Frontal cortex (tissue), 4 donors: ENCODE data around the gene CYFIP2. TPM values are rescaled to one million over a fixed set of nuclear protein-coding genes. Genes with fewer than 3 reads are reported as not detected.
A peak's percentile ranks its signal among the peaks of the same experiment; 100 is the strongest.
"Not testable (repeated sequence)": the region's sequence is repeated elsewhere in the genome, so short reads cannot be mapped to it uniquely, and the experiment has no call there.

Experiments
- DNase-seq, 2 donors: peaks; one replicate each; pipeline ENCODE4 v3.0.0; 2012; ENCODE audit warnings: low spot score in 2 of 2
- FAIRE-seq: peaks from 2 replicates; lab custom pipeline; 2012; peaks lifted over from hg19 to GRCh38; lab: Jason Lieb, UNC
- total RNA-seq: library from RNA; depleted of rRNA; stranded (reverse); fragments of >200 nt; gene quantifications from one replicate; pipeline ENCODE4 v1.2.3, GENCODE V29; 2014
- donor health status: control.
- donor health status: control.
- donor health status: control.

Gene CYFIP2
- 71.7 TPM for total RNA-seq

GRCh38 chr5:157265714-157266285 is at the start of gene CYFIP2:
CYFIP2 (plus strand) TSS chr5:157266123; CDS start chr5:157285362, 19,239 bp downstream.
- no peak for FAIRE-seq
- DNase-seq: peak; percentile 81 to 82

DNA sequence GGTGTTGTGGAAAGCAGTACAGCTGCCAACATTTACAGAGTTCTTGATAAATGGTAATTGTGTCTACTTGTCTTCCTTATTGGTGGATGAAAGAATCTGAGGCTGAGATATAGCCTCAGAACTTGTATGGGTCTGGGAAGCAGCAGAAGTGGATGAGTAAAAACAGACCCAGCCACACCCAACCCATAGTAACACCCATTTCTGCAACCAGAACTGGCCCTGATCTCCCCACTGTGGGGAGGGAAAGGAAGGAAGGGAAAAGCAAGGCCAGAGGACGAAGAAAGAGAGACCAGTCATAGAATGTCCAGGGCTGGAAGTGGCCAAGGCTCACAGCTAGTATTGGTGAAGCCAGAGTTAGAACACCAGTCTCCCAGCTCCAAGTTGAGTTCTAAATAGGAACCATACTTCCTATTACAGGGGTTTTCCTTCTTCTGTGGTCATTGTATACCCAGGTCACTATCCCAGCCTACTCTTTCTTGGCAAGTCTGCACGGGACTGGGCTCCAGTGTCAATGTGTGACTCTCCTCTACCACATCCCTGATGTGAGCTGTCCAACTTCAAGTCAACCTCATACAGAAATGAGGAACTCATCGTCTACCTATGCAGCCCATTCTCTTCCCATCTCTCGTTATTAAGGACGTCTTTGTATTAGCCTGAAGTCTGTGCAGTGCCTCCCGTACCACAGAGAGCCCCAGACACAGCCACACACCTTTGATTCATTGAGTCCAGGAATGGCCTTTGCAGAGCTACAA is 49.4 kb upstream of the CYFIP2 start:
- FAIRE-seq (no peak), DNase-seq (no peak)

GRCh38 chr5:157217289-157218024 is 48.5 kb upstream of the CYFIP2 start:
- FAIRE-seq (no peak), DNase-seq (no peak)

DNA sequence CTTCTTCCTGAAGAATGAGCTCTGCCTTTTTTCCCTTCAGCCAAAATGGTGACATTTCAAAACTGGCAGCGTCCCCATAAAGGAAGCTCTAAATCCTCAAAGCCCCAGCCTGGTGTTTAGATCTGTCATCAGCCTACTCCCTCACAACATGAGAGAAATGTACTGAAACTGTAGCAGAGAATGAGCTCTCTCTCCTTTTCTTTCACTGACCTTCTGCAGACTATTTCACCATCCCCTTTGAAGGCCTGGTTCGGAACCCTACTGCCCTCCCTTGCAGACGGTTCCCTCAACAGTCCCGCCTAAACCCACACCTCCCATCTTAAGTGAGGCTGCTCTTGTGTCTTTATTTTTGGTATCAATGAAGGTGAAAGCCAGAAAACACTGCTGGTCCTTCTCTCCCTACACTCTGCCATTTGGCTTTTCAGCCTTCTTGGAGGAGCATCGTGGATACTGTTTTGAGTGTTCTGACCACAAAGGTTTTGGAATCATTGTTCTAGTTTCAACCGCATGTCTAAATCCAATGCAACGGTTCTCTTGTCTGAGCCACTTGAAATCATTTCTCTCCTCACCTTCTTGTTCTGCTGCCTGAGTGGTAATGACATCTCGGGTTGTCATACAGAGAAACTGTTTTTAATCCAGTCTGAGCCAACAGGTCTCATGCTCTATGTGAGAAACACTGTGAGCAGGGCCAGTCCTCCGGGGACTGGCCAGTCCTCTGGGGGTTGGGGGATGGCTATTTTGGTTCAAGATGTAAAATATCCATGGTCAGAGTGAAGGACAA is 46.2 kb upstream of the CYFIP2 start:
- DNase-seq: no peak
- FAIRE-seq: no peak

DNA sequence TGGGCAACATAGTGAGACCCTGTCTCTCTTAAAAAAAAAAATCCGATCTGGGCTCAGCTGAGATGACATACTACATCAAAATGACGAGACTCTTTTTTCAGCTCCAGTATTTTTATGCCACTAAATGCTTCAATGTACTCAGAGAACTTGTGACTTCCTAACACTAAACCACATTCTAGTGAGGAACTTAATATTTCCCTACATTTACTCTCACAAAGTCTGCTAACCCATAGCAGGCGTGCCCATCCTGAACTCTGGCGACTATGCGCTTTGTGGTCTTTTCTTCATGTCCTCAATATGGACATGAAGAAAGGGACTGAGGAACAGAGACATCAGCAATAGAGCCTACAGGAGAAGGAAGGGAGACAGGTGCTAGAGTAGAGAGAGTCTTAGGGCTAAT is 44.0 kb upstream of the CYFIP2 start:
- DNase-seq (no peak), FAIRE-seq (no peak)

GRCh38 chr5:157222506-157223230 is 43.3 kb upstream of the CYFIP2 start:
- no peak for DNase-seq
- no peak for FAIRE-seq

GRCh38 chr5:157225469-157226422 is 40.2 kb upstream of the CYFIP2 start:
- FAIRE-seq: no peak
- no peak for DNase-seq

DNA sequence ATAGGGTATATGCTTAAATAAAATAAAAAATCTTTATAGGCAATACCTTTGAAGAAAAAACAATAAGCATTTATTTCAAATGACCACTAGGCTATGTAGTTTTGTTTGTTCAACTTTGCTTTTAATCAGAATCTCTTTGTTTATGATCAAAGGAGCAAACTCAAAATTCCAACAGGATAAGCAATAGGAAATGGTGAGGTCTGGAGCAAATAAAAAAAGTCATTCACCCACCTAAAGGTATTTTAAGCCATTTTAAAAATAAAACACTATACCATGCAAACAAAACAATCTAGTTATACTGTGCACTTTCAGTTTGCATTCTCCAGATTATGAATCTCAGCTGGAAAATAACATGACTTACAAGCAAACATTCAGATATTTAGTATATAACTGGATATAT is 35.3 kb upstream of the CYFIP2 start:
- DNase-seq (no peak), FAIRE-seq (no peak)

DNA sequence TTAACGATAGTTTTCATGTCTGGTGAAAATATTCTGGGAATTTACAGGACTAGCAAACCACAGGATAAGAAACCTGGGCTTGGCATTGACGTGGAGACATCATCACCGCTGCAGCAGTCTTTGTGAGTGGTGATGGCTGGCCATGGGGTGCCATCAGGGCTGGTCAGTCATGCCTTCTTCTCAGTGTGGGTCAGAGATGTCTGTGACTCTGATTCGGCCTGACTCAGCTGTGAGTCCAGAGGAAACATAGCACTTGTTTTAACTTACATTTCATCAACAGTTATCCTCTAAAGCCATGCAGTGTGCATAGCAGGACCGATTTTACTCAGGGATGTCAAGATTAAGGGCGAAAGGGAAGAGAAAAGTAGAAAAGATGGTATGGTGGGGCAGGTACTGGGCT is 33.2 kb upstream of the CYFIP2 start:
- FAIRE-seq (no peak), DNase-seq (no peak)

- DNase-seq (no peak), FAIRE-seq (no peak)
These were observed 32.4 kb upstream of the CYFIP2 start for GRCh38 chr5:157233515-157233914.

GRCh38 chr5:157236423-157236822 is 29.5 kb upstream of the CYFIP2 start:
- DNase-seq (no peak), FAIRE-seq (no peak)

GRCh38 chr5:157241483-157241882 is 24.4 kb upstream of the CYFIP2 start:
- FAIRE-seq: no peak
- DNase-seq: no peak

- not testable (repeated sequence) for FAIRE-seq, DNase-seq
These were observed 21.2 kb upstream of the CYFIP2 start for GRCh38 chr5:157244704-157245103.

DNA sequence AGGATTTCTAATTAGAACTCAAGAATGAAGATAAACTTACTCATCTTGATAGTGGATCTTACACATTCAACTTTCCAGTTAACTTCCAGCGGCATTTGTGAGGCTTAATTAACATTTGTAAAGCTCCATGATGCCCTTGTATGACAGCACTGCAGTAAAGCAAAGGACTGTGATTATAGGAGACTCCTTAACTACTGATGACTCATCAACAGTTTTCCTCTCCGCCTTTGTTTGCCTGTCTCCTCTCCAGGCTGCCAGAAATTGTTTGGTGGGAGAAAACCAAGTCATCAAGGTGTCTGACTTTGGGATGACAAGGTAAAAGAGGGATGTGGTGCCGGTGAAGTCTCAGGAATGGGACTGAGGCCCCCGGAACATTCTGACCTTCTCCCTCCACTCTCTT is 20.4 kb upstream of the CYFIP2 start:
- DNase-seq: no peak

DNA sequence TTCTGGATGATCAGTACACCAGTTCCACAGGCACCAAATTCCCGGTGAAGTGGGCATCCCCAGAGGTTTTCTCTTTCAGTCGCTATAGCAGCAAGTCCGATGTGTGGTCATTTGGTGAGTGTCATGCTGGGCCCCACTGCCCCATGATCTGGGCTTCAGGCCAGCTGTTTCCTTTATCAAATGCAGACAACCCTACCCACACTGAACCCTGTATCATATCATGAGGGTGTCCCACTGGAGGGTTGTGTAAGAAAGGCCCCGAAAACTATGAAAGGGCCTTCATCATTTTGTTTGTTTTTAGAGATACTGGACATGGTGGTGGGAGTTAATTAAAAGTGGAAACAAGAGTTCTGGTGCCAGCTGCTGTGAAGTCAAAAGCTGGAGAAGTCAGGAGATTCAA is 20.0 kb upstream of the CYFIP2 start:
- DNase-seq (no peak), FAIRE-seq (no peak)

More for the DNA sequence above, 20.4 kb upstream of the CYFIP2 start:
- FAIRE-seq: no peak

GRCh38 chr5:157247267-157247666 is 18.7 kb upstream of the CYFIP2 start:
- FAIRE-seq: no peak

GRCh38 chr5:157248821-157249470 is 17.0 kb upstream of the CYFIP2 start:
- FAIRE-seq (no peak), DNase-seq (no peak)

More at GRCh38 chr5:157247267-157247666, 18.7 kb upstream of the CYFIP2 start:
- DNase-seq: no peak
